WTC11 (cell line): Measurements from ENCODE around the gene PDE8B. TPM values are rescaled to one million over a fixed set of nuclear protein-coding genes. Genes with fewer than 3 reads are reported as not detected.

Experiments
- ATAC-seq: fragments of 200-7000 bp; cut with Tn5 transposase; 2 replicates; pipeline ENCODE4 v1.10.0; 2021; ENCODE audit warnings: mild to moderate bottlenecking, moderate library complexity
- CTCF ChIA-PET: fragments of 300-600 bp; sonication (Branson Sonifier 250); formaldehyde crosslinking; loops from one replicate; lab custom pipeline; 2021; ENCODE audit warnings: antibody characterized with exemption; lab: Charles Lee
- POLR2A ChIA-PET: fragments of 350-600 bp; sonication (Branson Sonifier 250); formaldehyde crosslinking; loops from one replicate; lab custom pipeline; 2021; ENCODE audit warnings: antibody characterized with exemption; lab: Charles Lee
- DNase-seq: peaks from one replicate; pipeline ENCODE4 v3.0.0; 2021; ENCODE audit warnings: low spot score
- H3K27ac Mint-ChIP-seq: 2 replicates; pipeline ENCODE4 v1.8.0; 2021; ENCODE audit warnings: mixed read lengths
- H3K27me3 Mint-ChIP-seq: 2 replicates; pipeline ENCODE4 v1.8.0; 2021; ENCODE audit warnings: low read depth, mild to moderate bottlenecking, moderate library complexity, mixed read lengths
- H3K36me3 Mint-ChIP-seq: 2 replicates; pipeline ENCODE4 v1.8.0; 2021; ENCODE audit warnings: mixed read lengths
- H3K4me1 Mint-ChIP-seq: 2 replicates; pipeline ENCODE4 v1.8.0; 2022; ENCODE audit warnings: mixed read lengths
- H3K4me3 Mint-ChIP-seq: 2 replicates; pipeline ENCODE4 v1.8.0; 2021; ENCODE audit warnings: mild to moderate bottlenecking, moderate library complexity, mixed read lengths
- H3K9me3 Mint-ChIP-seq: 2 replicates; pipeline ENCODE4 v1.8.0; 2021; ENCODE audit warnings: mixed read lengths
- ATF2 ChIP-seq: sonication (generic); formaldehyde crosslinking; IDR thresholded peaks from 2 replicates; pipeline ENCODE4 v1.8.1; 2022; ENCODE audit warnings: low read depth, missing genetic modification reagents, borderline replicate concordance
- CREM ChIP-seq: sonication (generic); formaldehyde crosslinking; IDR thresholded peaks from 2 replicates; pipeline ENCODE4 v1.8.1; 2022; ENCODE audit warnings: mild to moderate bottlenecking, missing genetic modification reagents, moderate library complexity
- E2F5 ChIP-seq: sonication (generic); formaldehyde crosslinking; IDR thresholded peaks from 2 replicates; pipeline ENCODE4 v1.8.1; 2022; ENCODE audit warnings: mild to moderate bottlenecking, moderate library complexity, missing genetic modification reagents
- ERG ChIP-seq: fragments of 250-450 bp; sonication (Bioruptor Pico); IDR thresholded peaks from 2 replicates; pipeline ENCODE4 v1.8.0; 2021; ENCODE audit warnings: mild to moderate bottlenecking
- ESRRA ChIP-seq: sonication (generic); formaldehyde crosslinking; IDR thresholded peaks from 2 replicates; pipeline ENCODE4 v1.8.1; 2022; ENCODE audit warnings: mild to moderate bottlenecking, missing genetic modification reagents, borderline replicate concordance
- JUN ChIP-seq: sonication (generic); formaldehyde crosslinking; IDR thresholded peaks from 2 replicates; pipeline ENCODE4 v1.8.0; 2023; ENCODE audit warnings: mild to moderate bottlenecking, missing genetic modification reagents
- NFATC4 ChIP-seq: fragments of 250-450 bp; sonication (Bioruptor Pico); IDR thresholded peaks from 2 replicates; pipeline ENCODE4 v1.9.0; 2021; ENCODE audit warnings: mild to moderate bottlenecking
- NR3C1 ChIP-seq: sonication (generic); formaldehyde crosslinking; conservative IDR thresholded peaks from 2 replicates; pipeline ENCODE4 v1.8.1; 2023; ENCODE audit warnings: low read depth, mild to moderate bottlenecking, missing genetic modification reagents
- PRDM15 ChIP-seq: sonication (generic); formaldehyde crosslinking; IDR thresholded peaks from 2 replicates; pipeline ENCODE4 v1.8.0; 2022; ENCODE audit warnings: missing genetic modification reagents
- SP1 ChIP-seq: sonication (generic); formaldehyde crosslinking; conservative IDR thresholded peaks from 2 replicates; pipeline ENCODE4 v1.8.1; 2022; ENCODE audit warnings: missing genetic modification reagents
- TEAD4 ChIP-seq: sonication (generic); formaldehyde crosslinking; IDR thresholded peaks from 2 replicates; pipeline ENCODE4 v1.8.0; 2022; ENCODE audit warnings: mild to moderate bottlenecking, missing genetic modification reagents
- TP53 ChIP-seq: sonication (generic); formaldehyde crosslinking; IDR thresholded peaks from 2 replicates; pipeline ENCODE4 v1.8.1; 2023; ENCODE audit warnings: mild to moderate bottlenecking, missing genetic modification reagents
- ZNF138 ChIP-seq: sonication (generic); formaldehyde crosslinking; conservative IDR thresholded peaks from 2 replicates; pipeline ENCODE4 v1.8.1; 2022; ENCODE audit warnings: mild to moderate bottlenecking, moderate library complexity, missing genetic modification reagents
- ZNF532 ChIP-seq: fragments of 250-450 bp; sonication (Bioruptor Pico); IDR thresholded peaks from 2 replicates; pipeline ENCODE4 v1.9.0; 2021; ENCODE audit warnings: mild to moderate bottlenecking, borderline replicate concordance
- total RNA-seq: library from RNA; stranded (reverse); gene quantifications from 3 replicates; pipeline ENCODE4 v1.2.3, GENCODE V29; 2021

Gene PDE8B
- total RNA-seq, 1 experiment from 2014 or later = 0.31 TPM

GRCh38 chr5:77391240-77391765, 180.8 kb downstream of the PDE8B start (continued):
- TF ChIP-seq ZNF532 (no peak), SP1 (CRISPR knock-in tag) (no peak), JUN (CRISPR knock-in tag) (no peak), ZNF138 (CRISPR knock-in tag) (no peak), E2F5 (CRISPR knock-in tag) (no peak), ESRRA (no peak)

GRCh38 chr5:77394064-77394715, 183.7 kb downstream of the PDE8B start:
- Mint-ChIP-seq H3K27me3 (no peaks in the 10 kb centered on the region), H3K27ac (no peak overlapping the region), H3K4me3 (no peak overlapping the region), H3K4me1 (peaks cover 10% of the 10 kb centered on the region), H3K9me3 (no peaks in the 10 kb centered on the region), H3K36me3 (no peaks in the 10 kb centered on the region)
- TF ChIP-seq NR3C1 (CRISPR knock-in tag) (no peak), PRDM15 (CRISPR knock-in tag) (no peak), TEAD4 (no peak), TP53 (no peak), ATF2 (no peak), SP1 (CRISPR knock-in tag) (no peak), CREM (CRISPR knock-in tag) (no peak), NFATC4 (CRISPR knock-in tag) (no peak), ERG (CRISPR knock-in tag) (no peak)
- CTCF ChIA-PET = interaction anchor here (1.6 kb wide), 1 partner anchor 98 kb away, joined by 4 read pairs; the partner anchor contains the start of gene WDR41
- ATAC-seq (peak; percentile 51; the same call in 1 of the 2 replicates), DNase-seq (no peak)
- POLR2A ChIA-PET = no interaction called here
